HG03095 (cell line): ENCODE measurements around the gene BAHD1.
"Not testable (repeated sequence)": the region's sequence is repeated elsewhere in the genome, so short reads cannot be mapped to it uniquely, and the experiment has no call there.

ENCODE experiments used
- ATAC-seq: cut with Tn5 transposase; IDR thresholded peaks from one replicate; pipeline ENCODE4 v1.9.1; 2021; ENCODE audit warnings: moderate library complexity; ENCODE audit not compliant: unreplicated experiment

BAHD1 gene

GRCh38 chr15:40443255-40443654 is 2.5 kb downstream of the BAHD1 start:
- no peak for ATAC-seq

GRCh38 chr15:40443846-40444245 is 3.1 kb downstream of the BAHD1 start:
- no peak for ATAC-seq

GRCh38 chr15:40444736-40445135 is 4.0 kb downstream of the BAHD1 start:
- ATAC-seq = no peak

DNA sequence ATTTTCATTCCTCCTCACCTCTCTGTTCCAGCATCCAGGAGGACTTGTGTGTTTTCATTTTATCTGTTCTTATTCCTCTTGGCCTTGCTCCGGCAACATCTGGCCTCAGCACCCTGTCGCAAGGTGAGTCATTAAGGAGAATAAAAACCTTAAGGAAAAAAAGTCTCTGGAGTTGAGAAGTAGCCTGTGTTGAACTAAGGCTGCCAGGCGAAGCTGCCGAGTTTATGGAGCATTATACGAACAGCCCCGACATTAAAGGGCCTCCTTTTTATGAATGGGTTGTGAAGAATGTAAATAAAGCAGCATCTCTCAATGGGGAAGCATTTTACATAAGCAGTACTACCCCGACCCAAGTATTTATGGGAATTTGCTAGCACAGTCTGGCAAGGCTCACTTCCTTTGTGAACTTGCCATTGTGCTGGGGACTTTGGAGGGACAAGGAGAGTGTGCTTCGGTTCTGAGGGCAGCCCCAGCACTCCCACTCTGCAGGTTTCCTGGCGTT is 4.7 kb downstream of the BAHD1 start:
- no peak for ATAC-seq

GRCh38 chr15:40446144-40446543 is 5.4 kb downstream of the BAHD1 start:
- ATAC-seq = no peak

DNA sequence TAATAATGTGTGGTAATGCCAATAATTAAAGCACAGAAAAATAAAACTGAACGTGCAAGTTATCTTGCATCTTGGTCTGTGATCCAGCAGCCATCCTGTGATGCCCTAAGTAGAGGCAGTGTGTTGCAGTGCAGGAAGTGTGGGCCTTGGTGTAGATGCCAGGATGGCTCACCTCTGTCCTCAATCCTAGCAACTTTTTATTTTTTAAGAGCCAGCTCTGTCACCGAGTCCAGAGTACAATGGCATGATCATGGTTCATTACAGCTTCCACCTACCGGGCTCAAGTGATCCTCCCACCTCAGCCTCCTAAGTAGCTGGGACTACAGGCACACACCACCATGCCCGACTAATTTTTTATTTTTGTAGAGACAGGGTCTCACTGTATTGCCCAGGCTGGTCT is 7.6 kb downstream of the BAHD1 start:
- no peak for ATAC-seq

DNA sequence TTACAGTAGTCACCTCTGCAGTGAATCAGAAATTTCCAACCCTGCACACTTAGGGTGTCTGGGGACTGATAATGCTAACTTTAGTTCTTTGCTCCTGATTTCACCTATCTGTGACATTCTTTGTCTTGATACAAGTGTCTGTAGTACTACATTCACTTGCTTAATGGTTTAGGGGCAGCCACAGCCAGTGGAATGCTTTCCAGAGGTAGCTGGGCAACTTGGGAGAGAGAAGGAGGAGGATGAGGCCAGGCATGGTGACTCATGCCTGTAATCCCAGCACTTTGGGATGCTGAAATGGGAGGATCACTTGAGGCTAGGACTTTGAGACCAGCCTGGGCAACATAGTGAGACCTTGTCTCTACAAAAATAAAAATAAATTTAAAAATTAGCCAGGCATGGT is 8.5 kb downstream of the BAHD1 start:
- no peak for ATAC-seq

DNA sequence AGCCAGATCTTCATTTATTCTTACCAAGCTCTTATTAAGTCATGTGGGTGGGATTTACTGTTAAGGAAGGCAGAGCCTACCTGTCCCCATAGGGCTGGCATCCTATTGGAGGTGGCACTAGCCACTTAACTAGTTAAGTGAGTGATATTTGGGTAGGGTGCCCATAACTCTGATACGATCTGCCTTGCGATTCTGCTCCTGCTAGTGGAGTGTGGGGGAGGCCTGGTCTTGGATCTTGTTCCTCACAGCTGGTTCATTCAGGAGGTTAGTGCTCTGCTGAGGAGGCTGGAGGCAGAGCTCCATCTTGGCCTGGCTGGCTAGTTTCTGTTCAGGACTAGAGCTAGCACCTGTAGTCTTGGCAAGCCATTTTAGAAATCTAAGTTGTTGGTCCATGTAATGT is 9.3 kb downstream of the BAHD1 start:
- no peak for ATAC-seq

GRCh38 chr15:40451527-40452158 is 10.9 kb downstream of the BAHD1 start:
- ATAC-seq = no peak

GRCh38 chr15:40452296-40453090 is 11.7 kb downstream of the BAHD1 start:
- no peak for ATAC-seq

GRCh38 chr15:40453941-40454340 is 13.2 kb downstream of the BAHD1 start:
- not testable (repeated sequence) for ATAC-seq

GRCh38 chr15:40454904-40455391 is 14.2 kb downstream of the BAHD1 start:
- no peak for ATAC-seq

- no peak for ATAC-seq
Observed at GRCh38 chr15:40456299-40456712, 15.6 kb downstream of the BAHD1 start.

DNA sequence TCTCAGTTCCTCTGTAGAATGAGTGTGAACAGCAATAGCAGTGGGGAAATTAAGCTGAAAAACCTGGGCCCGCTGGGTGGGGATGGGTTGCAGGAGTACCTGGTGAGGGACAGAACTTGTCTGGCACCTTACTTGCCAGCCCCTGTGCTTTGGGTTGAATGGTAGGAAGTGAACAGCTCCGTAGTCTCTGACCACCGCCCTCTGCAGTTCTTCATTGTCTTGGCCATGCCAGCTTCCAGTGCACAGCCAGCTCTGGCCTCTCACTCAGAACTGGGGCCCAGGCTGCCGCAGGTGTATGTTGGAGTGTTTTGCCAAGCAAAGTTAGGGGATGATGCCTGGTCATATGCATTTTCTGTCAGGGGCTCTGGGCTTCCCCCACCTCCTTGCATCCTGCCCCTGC is 16.0 kb downstream of the BAHD1 start:
- no peak for ATAC-seq

GRCh38 chr15:40458495-40459371 is 18.0 kb downstream of the BAHD1 start:
- no peak for ATAC-seq

DNA sequence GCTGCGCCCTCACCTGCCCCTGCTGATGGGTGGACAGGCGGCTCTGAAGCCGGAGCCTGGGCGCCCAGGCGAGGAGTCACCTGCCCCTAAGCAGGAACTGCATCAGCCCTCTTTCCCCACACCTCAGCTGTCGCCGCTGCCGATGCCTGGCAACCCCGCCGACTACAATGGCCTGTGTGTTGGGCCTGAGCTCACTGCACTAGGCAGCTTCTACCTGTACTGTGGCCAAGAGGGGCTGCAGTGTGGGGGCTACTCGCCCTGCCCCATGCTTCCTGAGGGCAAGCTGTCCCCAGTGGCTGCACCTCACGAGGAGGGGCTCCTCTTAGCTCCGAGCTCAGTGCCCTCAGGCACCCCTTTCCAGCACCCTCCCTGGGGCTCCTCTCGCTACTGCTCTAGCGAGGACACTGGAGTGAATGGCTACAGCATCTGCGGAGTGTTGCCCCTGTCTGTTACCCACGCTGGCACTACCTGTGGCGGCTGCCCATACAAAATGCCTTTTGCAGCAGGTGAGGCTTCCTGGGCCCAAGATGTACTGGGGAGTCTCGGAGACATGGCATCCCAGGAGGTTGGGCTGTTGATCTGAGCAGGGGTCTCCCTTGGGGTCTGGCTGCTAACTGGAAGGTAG is 18.8 kb downstream of the BAHD1 start:
- ATAC-seq = no peak

- ATAC-seq = no peak
Observed at GRCh38 chr15:40460404-40460803, 19.7 kb downstream of the BAHD1 start.

DNA sequence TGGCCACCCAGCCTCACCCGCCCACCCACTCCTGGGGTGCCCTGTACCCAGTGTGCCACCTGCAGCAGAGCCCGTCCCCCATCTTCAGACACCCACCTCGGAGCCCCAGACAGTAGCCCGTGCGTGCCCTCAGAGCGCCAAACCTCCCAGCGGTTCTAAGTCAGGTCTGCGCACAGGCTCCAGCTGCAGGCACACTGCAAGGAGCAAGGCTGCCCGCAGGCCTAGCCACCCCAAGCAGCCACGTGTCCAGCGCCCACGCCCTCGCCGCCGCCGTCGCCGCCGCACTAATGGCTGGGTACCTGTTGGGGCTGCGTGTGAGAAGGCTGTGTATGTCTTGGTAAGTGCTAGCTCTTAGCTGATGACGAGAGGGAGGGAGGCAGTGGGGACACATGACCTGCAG is 21.2 kb downstream of the BAHD1 start:
- ATAC-seq = no peak

GRCh38 chr15:40463279-40463678 is 22.5 kb downstream of the BAHD1 start:
- no peak for ATAC-seq

DNA sequence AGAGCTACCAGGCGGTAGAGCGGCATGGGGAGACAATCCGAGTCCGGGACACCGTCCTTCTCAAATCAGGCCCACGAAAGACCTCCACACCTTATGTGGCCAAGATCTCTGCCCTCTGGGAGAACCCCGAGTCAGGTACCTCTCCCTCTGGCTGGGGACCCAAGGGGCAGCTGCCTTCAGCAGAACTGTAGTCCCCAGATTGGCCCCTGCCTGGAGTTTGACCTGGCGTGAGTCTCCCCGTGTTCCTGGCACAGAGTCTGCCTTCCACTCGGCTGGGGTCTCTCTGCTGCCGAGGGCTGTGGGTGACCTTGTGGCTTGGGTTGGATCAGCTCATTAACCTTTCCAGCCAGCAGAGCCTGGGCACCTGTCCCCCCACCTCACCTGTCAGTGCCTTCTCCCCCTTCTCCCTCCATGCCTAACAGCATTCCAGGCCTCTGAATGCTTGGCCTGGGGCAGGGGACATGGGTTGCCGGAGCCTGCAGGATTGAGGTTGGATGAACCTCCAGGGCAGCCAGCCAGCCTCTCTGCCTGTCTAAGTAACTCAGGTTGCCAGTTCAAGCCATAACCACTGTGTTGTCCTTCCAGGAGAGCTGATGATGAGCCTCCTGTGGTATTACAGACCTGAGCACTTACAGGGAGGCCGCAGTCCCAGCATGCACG is 23.3 kb downstream of the BAHD1 start:
- ATAC-seq = no peak
